GM12878 (cell line): ENCODE data around the gene MRPS5. TPM values are rescaled to one million over a fixed set of nuclear protein-coding genes. Genes with fewer than 3 reads are reported as not detected.

ENCODE experiments used
- ATAC-seq: fragments of 200-7000 bp; cut with Tn5 transposase; 3 replicates; pipeline ENCODE4 v1.9.1; 2020; ENCODE audit warnings: mild to moderate bottlenecking, moderate library complexity
- BruUV-seq: library from RNA; stranded (reverse); fragments of 400-500 nt; replicated peaks from 2 replicates; lab custom pipeline; 2021; lab: Mats Ljungman, UMichigan
- CTCF ChIA-PET: fragments of 300-600 bp; sonication (Branson Sonifier 250); formaldehyde crosslinking; extraction: SDS; loops from one replicate; lab custom pipeline; 2021; ENCODE audit warnings: inconsistent platforms; lab: Yijun Ruan, JAX
- POLR2A ChIA-PET: fragments of 350-600 bp; formaldehyde crosslinking; extraction: SDS; loops from one replicate; lab custom pipeline; 2021; ENCODE audit warnings: inconsistent platforms; lab: Charles Lee
- RAD21 ChIA-PET: fragments of 300-600 bp; sonication (Branson Sonifier 250); formaldehyde crosslinking; loops from one replicate; lab custom pipeline; 2023; ENCODE audit warnings: antibody characterized with exemption; ENCODE audit not compliant: unreplicated experiment; lab: Charles Lee
- SMC1A ChIA-PET: fragments of 300-600 bp; sonication (Branson Sonifier 250); formaldehyde crosslinking; loops from one replicate; lab custom pipeline; 2023; ENCODE audit not compliant: unreplicated experiment, uncharacterized antibody; lab: Charles Lee
- DNase-seq: peaks from one replicate; pipeline ENCODE4 v3.0.0-alpha.2; 2011; ENCODE audit warnings: low read depth, low spot score
- FAIRE-seq: peaks from 3 replicates; lab custom pipeline; 2011; peaks lifted over from hg19 to GRCh38; lab: Jason Lieb, UNC
- H2AFZ ChIP-seq: 2 replicates; pipeline ENCODE4 v1.6.0; 2011; ENCODE audit warnings: low read depth, low read length, control low read depth; ENCODE audit not compliant: control insufficient read depth
- H3K27ac ChIP-seq: 2 replicates; pipeline ENCODE4 v1.5.1; 2011; ENCODE audit warnings: control low read depth; ENCODE audit not compliant: control insufficient read depth, insufficient read depth
- H3K27me3 ChIP-seq, 2 experiments: replicated peaks in 1 of 2; 2 replicates each; pipeline versions ENCODE4 v1.6.0 to v1.6.1; 2011; ENCODE audit warnings: low read length in 1 of 2; ENCODE audit not compliant: control insufficient read depth in 2 of 2, insufficient read depth in 2 of 2
- H3K36me3 ChIP-seq, 2 experiments: 2 replicates each; pipeline ENCODE4 v1.5.1; 2011; ENCODE audit warnings: low read length in 1 of 2; ENCODE audit not compliant: control insufficient read depth in 2 of 2, insufficient read depth in 2 of 2
- H3K4me1 ChIP-seq: 2 replicates; pipeline ENCODE4 v1.6.1; 2011; ENCODE audit warnings: mild to moderate bottlenecking, low read length, moderate library complexity, mixed read lengths; ENCODE audit not compliant: control insufficient read depth, insufficient read depth
- H3K4me2 ChIP-seq: 2 replicates; pipeline ENCODE4 v1.6.0; 2011; ENCODE audit warnings: control low read depth; ENCODE audit not compliant: control insufficient read depth, insufficient read depth
- H3K4me3 ChIP-seq: fragments of 200-600 bp; sonication (generic); 2 replicates; pipeline ENCODE4 v1.5.1; 2016
- H3K79me2 ChIP-seq: 2 replicates; pipeline ENCODE4 v1.6.0; 2011; ENCODE audit warnings: low read length; ENCODE audit not compliant: control insufficient read depth, insufficient read depth
- H3K9ac ChIP-seq: 2 replicates; pipeline ENCODE4 v1.8.0; 2011; ENCODE audit warnings: low read length, control low read depth, mixed read lengths; ENCODE audit not compliant: control insufficient read depth, insufficient read depth
- H3K9me3 ChIP-seq: replicated peaks from 3 replicates; pipeline ENCODE4 v1.5.1; 2011; ENCODE audit warnings: mild to moderate bottlenecking, low read length; ENCODE audit not compliant: control insufficient read depth, insufficient read depth
- H4K20me1 ChIP-seq: 2 replicates; pipeline ENCODE4 v1.6.0; 2011; ENCODE audit not compliant: control insufficient read depth, insufficient read depth
- ASH2L ChIP-seq: fragments of 300-600, 200-600 bp; sonication (generic); IDR thresholded peaks from 2 replicates; pipeline ENCODE4 v1.6.1; 2017; ENCODE audit warnings: low read depth, mild to moderate bottlenecking, borderline replicate concordance
- BMI1 ChIP-seq: fragments of 450-650 bp; IDR thresholded peaks from 2 replicates; pipeline ENCODE4 v1.6.1; 2016; ENCODE audit warnings: mild to moderate bottlenecking, moderate library complexity, borderline replicate concordance
- CHD4 ChIP-seq: fragments of 200-600 bp; sonication (generic); IDR thresholded peaks from 2 replicates; pipeline ENCODE4 v1.6.1; 2016; ENCODE audit warnings: mild to moderate bottlenecking
- EED ChIP-seq: sonication (generic); IDR thresholded peaks from 2 replicates; pipeline ENCODE4 v1.6.1; 2016; ENCODE audit warnings: antibody characterized with exemption, low read depth
- ETV6 ChIP-seq, 2 experiments: fragments of 450-650 bp in 1 of 2; IDR thresholded peaks in 1 of 2; conservative IDR thresholded peaks in 1 of 2; 2 replicates each; pipeline ENCODE4 v1.6.1; 2014; ENCODE audit warnings: antibody characterized with exemption in 1 of 2, borderline replicate concordance in 1 of 2, low read depth in 1 of 2, mild to moderate bottlenecking in 1 of 2, moderate library complexity in 1 of 2
- FOXM1 ChIP-seq: IDR thresholded peaks from 2 replicates; pipeline ENCODE4 v1.6.1; 2012; ENCODE audit warnings: low read depth, mild to moderate bottlenecking, inconsistent platforms, low read length, moderate library complexity
- MYB ChIP-seq: fragments of 150-350 bp; IDR thresholded peaks from 2 replicates; pipeline ENCODE4 v1.6.1; 2014; ENCODE audit warnings: mild to moderate bottlenecking, low read depth, low read length, borderline replicate concordance
- NFIC ChIP-seq: IDR thresholded peaks from 2 replicates; pipeline ENCODE4 v1.6.1; 2012; ENCODE audit warnings: low read depth, mild to moderate bottlenecking, inconsistent platforms, low read length, moderate library complexity
- NFYB ChIP-seq: IDR thresholded peaks from 2 replicates; pipeline ENCODE4 v1.6.1; 2011; ENCODE audit warnings: low read depth, mild to moderate bottlenecking, low read length, improper control_type of control experiment, moderate library complexity; ENCODE audit not compliant: insufficient read depth
- RB1 ChIP-seq: fragments of 450-650 bp; formaldehyde crosslinking; IDR thresholded peaks from 2 replicates; pipeline ENCODE4 v1.6.1; 2017; ENCODE audit warnings: mild to moderate bottlenecking, borderline replicate concordance
- RBBP5 ChIP-seq: fragments of 200-600 bp; sonication (generic); conservative IDR thresholded peaks from 2 replicates; pipeline ENCODE4 v1.6.1; 2016
- RFX5 ChIP-seq: IDR thresholded peaks from 2 replicates; pipeline ENCODE4 v1.6.1; 2011; ENCODE audit warnings: low read depth, low read length, improper control_type of control experiment
- SMAD1 ChIP-seq: fragments of 450-650 bp; IDR thresholded peaks from 2 replicates; pipeline ENCODE4 v1.6.1; 2018; ENCODE audit warnings: mild to moderate bottlenecking, low read depth; ENCODE audit not compliant: partially characterized antibody
- TARDBP ChIP-seq: IDR thresholded peaks from 2 replicates; pipeline ENCODE4 v1.6.1; 2016; ENCODE audit warnings: borderline replicate concordance
- YBX1 ChIP-seq: fragments of 450-650 bp; IDR thresholded peaks from 2 replicates; pipeline ENCODE4 v1.6.1; 2016; ENCODE audit warnings: antibody characterized with exemption
- ZNF274 ChIP-seq: IDR thresholded peaks from one replicate; pipeline ENCODE4 v1.8.0; 2011; ENCODE audit not compliant: insufficient read length, insufficient read depth
- WGBS: methylation state at CpG from one replicate; pipeline ENCODE4 v1.1.6; 2016; ENCODE audit warnings: low lambda C conversion rate; ENCODE audit not compliant: insufficient replicate concordance, insufficient coverage; ENCODE audit errors: missing lambda C conversion rate; 5-methylcytosine and 5-hydroxymethylcytosine counted together
- in situ Hi-C: fragments of 300-500 bp; cut with MboI; formaldehyde crosslinking; loops from 9 replicates; pipeline ENCODE4 v1.14.3; 2018; ENCODE audit warnings: mixed read lengths
- intact Hi-C: fragments of 100-400 bp; cut with micrococcal nuclease; formaldehyde crosslinking; loops from one replicate; pipeline ENCODE4 v1.14.2; 2022; ENCODE audit not compliant: unreplicated experiment
- polyA plus RNA-seq, 11 experiments: library from polyadenylated mRNA; depleted of rRNA in 4 of 11; unstranded in 6 of 11; stranded (reverse) in 5 of 11; fragments of >200 nt; fragmentation: Nextera tagmentation in 4 of 11; fragmentation: Illumina TruSeq in 1 of 11; extraction: Ambion mirVana in 4 of 11; extraction: Trizol in 1 of 11; gene quantifications; 1 replicate in 1 of 11; 2 replicates in 10 of 11; pipeline versions ENCODE4 v1.2.1 to v1.2.3, GENCODE V29; 2011 to 2016; ENCODE audit warnings: inconsistent platforms in 2 of 11, missing spikeins in 2 of 11, low read depth in 1 of 11
- total RNA-seq, 4 experiments: library from RNA; depleted of rRNA in 3 of 4; stranded (reverse); fragments of >200 nt in 3 of 4; fragmentation: Illumina TruSeq in 1 of 4; extraction: Trizol in 1 of 4; gene quantifications; 2 replicates each; pipeline versions ENCODE4 v1.2.1 to v1.2.3, GENCODE V29; 2013 to 2021
- TF ChIP-seq, protein P1 (sequence below): IDR thresholded peaks from 2 replicates; pipeline ENCODE4 v1.6.1; 2012; ENCODE audit warnings: mild to moderate bottlenecking, low read depth, low read length
- TF ChIP-seq, protein P2 (sequence below): fragments of 150-350 bp; IDR thresholded peaks from 2 replicates; pipeline ENCODE4 v1.6.1; 2014; ENCODE audit warnings: mild to moderate bottlenecking, low read depth, low read length

The MRPS5 gene
- total and polyA plus RNA-seq, 10 of the 15 experiments (the other 5 are each of a cell fraction or from before 2014, with no cell fraction given), result 54.8 to 93.0 (median 76.3) TPM

DNA sequence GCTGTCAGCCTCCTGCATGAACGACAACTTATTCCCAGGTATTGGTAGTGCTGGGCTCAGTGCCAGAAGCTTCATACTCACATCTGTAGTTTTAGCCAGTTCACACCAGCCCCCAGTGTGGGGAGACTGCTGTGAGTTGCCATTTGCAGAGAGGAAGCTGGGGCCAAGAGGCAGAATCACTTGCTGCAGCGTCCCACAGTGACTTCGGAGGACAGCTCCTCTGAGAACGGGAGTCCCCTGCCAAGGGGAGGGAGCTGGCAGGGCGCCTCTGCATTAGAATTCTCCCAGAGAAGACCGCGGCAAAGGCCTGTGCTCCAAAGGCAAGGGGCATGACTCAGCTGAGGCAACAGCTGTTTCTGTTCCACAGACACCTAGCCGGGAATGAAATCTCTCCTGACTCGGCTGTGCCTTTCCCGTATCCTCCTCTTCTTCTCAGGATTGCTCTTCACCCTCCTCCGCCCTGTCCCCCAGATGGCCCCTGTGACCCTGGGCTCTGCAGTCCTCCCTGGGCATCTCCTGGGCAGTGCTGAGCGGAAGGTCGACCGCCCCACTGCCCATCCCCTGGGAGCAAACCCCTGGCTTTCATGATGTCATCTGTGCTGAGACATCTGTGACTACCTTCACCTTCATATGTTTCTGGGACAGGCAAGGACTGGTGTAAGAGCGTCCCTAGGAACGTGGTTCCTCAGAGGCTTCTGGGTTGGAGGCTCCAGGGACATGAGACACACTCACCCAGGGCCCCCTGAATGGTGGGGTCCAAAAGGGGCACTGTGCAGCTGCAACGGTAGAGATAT is 78.1 kb downstream of the MRPS5 start:
- no TSS peak for BruUV-seq
- no peaks in the 10 kb centered on the region for H4K20me1 ChIP-seq
- peaks cover 48% of the 10 kb centered on the region for H3K4me1 ChIP-seq
- ChIA-PET RAD21 (interaction anchor here (0.7 to 4.9 kb wide), 10 partner anchors 10 to 57 kb away, joined by 3 to 61 read pairs (median 5); partner anchors contain the start of gene MAL), CTCF (interaction anchor here (0.7 to 5.2 kb wide), 13 partner anchors 9 to 57 kb away, joined by 3 to 58 read pairs (median 5); partner anchors contain the start of gene MAL), POLR2A (interaction anchor here (0.6 to 1.9 kb wide), 9 partner anchors 8 to 33 kb away, joined by 3 to 11 read pairs (median 3); partner anchors contain the start of gene MAL), SMC1A (interaction anchor here (0.6 to 4.6 kb wide), 9 partner anchors 10 to 35 kb away, joined by 3 to 44 read pairs (median 8); no protein-coding TSS in a partner anchor)
- H3K79me2 ChIP-seq, result no peaks in the 10 kb centered on the region
- WGBS, result 16% methylated on average over 17 of the region's 17 CpGs
- no peaks in the 10 kb centered on the region for H3K36me3 ChIP-seq
- H3K4me3 ChIP-seq, result no peak overlapping the region
- no peaks in the 10 kb centered on the region for H3K9me3 ChIP-seq
- in situ Hi-C loops, result no loop called here
- H3K27ac ChIP-seq, result peak overlapping the region; percentile 51
- H3K9ac ChIP-seq, result no peak overlapping the region
- ATAC-seq (peak; percentile 67), DNase-seq (peak; percentile 75), FAIRE-seq (peak; percentile 57)
- H3K27me3 ChIP-seq, result no peaks in the 10 kb centered on the region
- peak overlapping the region; percentile 51; the same call in 1 of the 2 replicates for H3K4me2 ChIP-seq
- H2AFZ ChIP-seq, result no peak overlapping the region; the same call in 1 of the 2 replicates
- intact Hi-C loops, result loop anchor here (5.0 kb wide), 1 partner anchor 34 kb away; no protein-coding TSS in a partner anchor
- TF ChIP-seq ETV6 (conservative IDR thresholded peaks at IDR 0.05 in 1 of 2, IDR thresholded peaks at IDR 0.05 in 1 of 2; ENCODE audit: borderline replicate concordance in 1 of 2, low read depth in 1 of 2) (no peak), BMI1 (no peak), EED (no peak; the same call in 1 of the 2 replicates), NFYB (no peak), ZNF274 (no peak), SMAD1 (peak; percentile 80), RBBP5 (no peak), RFX5 (no peak), NFIC (no peak), TARDBP (no peak), CHD4 (no peak), YBX1 (no peak), FOXM1 (no peak), MYB (no peak), RB1 (no peak), ASH2L (no peak)
- TF ChIP-seq, protein P1, sequence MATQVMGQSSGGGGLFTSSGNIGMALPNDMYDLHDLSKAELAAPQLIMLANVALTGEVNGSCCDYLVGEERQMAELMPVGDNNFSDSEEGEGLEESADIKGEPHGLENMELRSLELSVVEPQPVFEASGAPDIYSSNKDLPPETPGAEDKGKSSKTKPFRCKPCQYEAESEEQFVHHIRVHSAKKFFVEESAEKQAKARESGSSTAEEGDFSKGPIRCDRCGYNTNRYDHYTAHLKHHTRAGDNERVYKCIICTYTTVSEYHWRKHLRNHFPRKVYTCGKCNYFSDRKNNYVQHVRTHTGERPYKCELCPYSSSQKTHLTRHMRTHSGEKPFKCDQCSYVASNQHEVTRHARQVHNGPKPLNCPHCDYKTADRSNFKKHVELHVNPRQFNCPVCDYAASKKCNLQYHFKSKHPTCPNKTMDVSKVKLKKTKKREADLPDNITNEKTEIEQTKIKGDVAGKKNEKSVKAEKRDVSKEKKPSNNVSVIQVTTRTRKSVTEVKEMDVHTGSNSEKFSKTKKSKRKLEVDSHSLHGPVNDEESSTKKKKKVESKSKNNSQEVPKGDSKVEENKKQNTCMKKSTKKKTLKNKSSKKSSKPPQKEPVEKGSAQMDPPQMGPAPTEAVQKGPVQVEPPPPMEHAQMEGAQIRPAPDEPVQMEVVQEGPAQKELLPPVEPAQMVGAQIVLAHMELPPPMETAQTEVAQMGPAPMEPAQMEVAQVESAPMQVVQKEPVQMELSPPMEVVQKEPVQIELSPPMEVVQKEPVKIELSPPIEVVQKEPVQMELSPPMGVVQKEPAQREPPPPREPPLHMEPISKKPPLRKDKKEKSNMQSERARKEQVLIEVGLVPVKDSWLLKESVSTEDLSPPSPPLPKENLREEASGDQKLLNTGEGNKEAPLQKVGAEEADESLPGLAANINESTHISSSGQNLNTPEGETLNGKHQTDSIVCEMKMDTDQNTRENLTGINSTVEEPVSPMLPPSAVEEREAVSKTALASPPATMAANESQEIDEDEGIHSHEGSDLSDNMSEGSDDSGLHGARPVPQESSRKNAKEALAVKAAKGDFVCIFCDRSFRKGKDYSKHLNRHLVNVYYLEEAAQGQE, result no peak
- TF ChIP-seq, protein P2, sequence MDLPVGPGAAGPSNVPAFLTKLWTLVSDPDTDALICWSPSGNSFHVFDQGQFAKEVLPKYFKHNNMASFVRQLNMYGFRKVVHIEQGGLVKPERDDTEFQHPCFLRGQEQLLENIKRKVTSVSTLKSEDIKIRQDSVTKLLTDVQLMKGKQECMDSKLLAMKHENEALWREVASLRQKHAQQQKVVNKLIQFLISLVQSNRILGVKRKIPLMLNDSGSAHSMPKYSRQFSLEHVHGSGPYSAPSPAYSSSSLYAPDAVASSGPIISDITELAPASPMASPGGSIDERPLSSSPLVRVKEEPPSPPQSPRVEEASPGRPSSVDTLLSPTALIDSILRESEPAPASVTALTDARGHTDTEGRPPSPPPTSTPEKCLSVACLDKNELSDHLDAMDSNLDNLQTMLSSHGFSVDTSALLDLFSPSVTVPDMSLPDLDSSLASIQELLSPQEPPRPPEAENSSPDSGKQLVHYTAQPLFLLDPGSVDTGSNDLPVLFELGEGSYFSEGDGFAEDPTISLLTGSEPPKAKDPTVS, result no peak
